HG03060 (cell line): Measurements from ENCODE around the gene SYNJ2.

Source experiments
- ATAC-seq: cut with Tn5 transposase; IDR thresholded peaks from one replicate; pipeline ENCODE4 v1.9.1; 2021; ENCODE audit warnings: low read depth, moderate number of reproducible peaks; ENCODE audit not compliant: unreplicated experiment

Gene SYNJ2

GRCh38 chr6:158009935-158010585 lies 28.4 kb downstream of the SYNJ2 start:
- ATAC-seq, result no peak

- no peak for ATAC-seq
These were observed 29.2 kb downstream of the SYNJ2 start for GRCh38 chr6:158010591-158011477.

GRCh38 chr6:158011478-158011920 lies 29.8 kb downstream of the SYNJ2 start:
- no peak for ATAC-seq

GRCh38 chr6:158011980-158012566 lies 30.4 kb downstream of the SYNJ2 start:
- no peak for ATAC-seq

GRCh38 chr6:158013904-158014504 lies 32.3 kb downstream of the SYNJ2 start:
- no peak for ATAC-seq

- no peak for ATAC-seq
These were observed 33.0 kb downstream of the SYNJ2 start for GRCh38 chr6:158014505-158015187.

- ATAC-seq, result no peak
These were observed 33.5 kb downstream of the SYNJ2 start for GRCh38 chr6:158015188-158015506.

GRCh38 chr6:158016571-158017383 lies 35.1 kb downstream of the SYNJ2 start:
- no peak for ATAC-seq

GRCh38 chr6:158017621-158018040 lies 36.0 kb downstream of the SYNJ2 start:
- no peak for ATAC-seq

- no peak for ATAC-seq
These were observed 36.5 kb downstream of the SYNJ2 start for GRCh38 chr6:158018041-158018771.

- no peak for ATAC-seq
These were observed 37.2 kb downstream of the SYNJ2 start for GRCh38 chr6:158018851-158019361.

- ATAC-seq, result no peak
These were observed 37.8 kb downstream of the SYNJ2 start for GRCh38 chr6:158019416-158019815.

- no peak for ATAC-seq
These were observed 38.6 kb downstream of the SYNJ2 start for GRCh38 chr6:158020272-158020711.

- ATAC-seq, result no peak
These were observed 39.1 kb downstream of the SYNJ2 start for GRCh38 chr6:158020811-158021210.

- ATAC-seq, result no peak
These were observed 39.7 kb downstream of the SYNJ2 start for GRCh38 chr6:158021376-158021775.

GRCh38 chr6:158021814-158022748 lies 40.4 kb downstream of the SYNJ2 start:
- no peak for ATAC-seq

- no peak for ATAC-seq
These were observed 41.3 kb downstream of the SYNJ2 start for GRCh38 chr6:158022749-158023596.
